K562 (cell line): ENCODE measurements around the gene CAPS. TPM values are rescaled to one million over a fixed set of nuclear protein-coding genes. Genes with fewer than 3 reads are reported as not detected.

ENCODE experiments used
- ATAC-seq: fragments of 200-7000 bp; cut with Tn5 transposase; 3 replicates; pipeline ENCODE4 v1.9.1; 2020; ENCODE audit warnings: moderate library complexity
- BruUV-seq: library from RNA; stranded (reverse); fragments of 400-500 nt; replicated peaks from 2 replicates; lab custom pipeline; 2021; lab: Mats Ljungman, UMichigan
- CTCF ChIA-PET: fragments of 300-600 bp; formaldehyde crosslinking; extraction: SDS; loops from one replicate; lab custom pipeline; 2021; ENCODE audit warnings: low intra/inter-chr PET ratio; lab: Yijun Ruan, JAX
- POLR2A ChIA-PET: fragments of 300-600, 350-650 bp; sonication (Branson Sonifier 250); formaldehyde crosslinking; extraction: SDS; loops from one replicate; lab custom pipeline; 2021; ENCODE audit warnings: antibody characterized with exemption, inconsistent platforms; lab: Yijun Ruan, JAX
- DNase-seq, 4 experiments: peaks; one replicate each; pipeline versions ENCODE4 v3.0.0 to v3.0.0-alpha.2; 2011 to 2018; ENCODE audit warnings: low spot score in 3 of 4, mixed read lengths in 3 of 4; ENCODE audit errors: extremely low read depth in 1 of 4
- FAIRE-seq: peaks from 2 replicates; lab custom pipeline; 2011; peaks lifted over from hg19 to GRCh38; lab: Jason Lieb, UNC
- H2AFZ ChIP-seq: 2 replicates; pipeline ENCODE4 v1.6.0; 2011; ENCODE audit warnings: low read depth, low read length, control low read depth, inconsistent platforms
- H3K27ac ChIP-seq: fragments of 200-600 bp; 3 replicates; pipeline ENCODE4 v1.8.0; 2011; ENCODE audit warnings: low read depth, mild to moderate bottlenecking, control low read depth, inconsistent platforms, low read length, moderate library complexity, mixed read lengths; ENCODE audit errors: extremely low read depth
- H3K27me3 ChIP-seq, 2 experiments: fragments of 300-600 bp in 1 of 2; 2 replicates in 1 of 2; 3 replicates in 1 of 2; pipeline versions ENCODE4 v1.6.0 to v1.8.0; 2011; ENCODE audit warnings: inconsistent platforms in 2 of 2, low read length in 2 of 2, mild to moderate bottlenecking in 1 of 2, mixed read lengths in 1 of 2, moderate library complexity in 1 of 2; ENCODE audit not compliant: control insufficient read depth in 2 of 2, insufficient read depth in 2 of 2
- H3K36me3 ChIP-seq: fragments of 300-600 bp; 3 replicates; pipeline ENCODE4 v1.8.0; 2011; ENCODE audit warnings: mild to moderate bottlenecking, low read length, inconsistent platforms; ENCODE audit not compliant: control insufficient read depth, insufficient read depth
- H3K4me1 ChIP-seq, 2 experiments: fragments of 200-600 bp in 1 of 2; replicated peaks in 1 of 2; 2 replicates in 1 of 2; 3 replicates in 1 of 2; pipeline versions ENCODE4 v1.5.1 to v1.8.0; 2011; ENCODE audit warnings: inconsistent platforms in 2 of 2, low read length in 2 of 2, mild to moderate bottlenecking in 1 of 2, mixed read lengths in 1 of 2, moderate library complexity in 1 of 2; ENCODE audit not compliant: control insufficient read depth in 2 of 2, insufficient read depth in 2 of 2
- H3K4me2 ChIP-seq: 2 replicates; pipeline ENCODE4 v1.6.1; 2011; ENCODE audit warnings: low read length, control low read depth, inconsistent platforms, mixed read lengths; ENCODE audit not compliant: insufficient read depth
- H3K4me3 ChIP-seq: fragments of 200-600 bp; sonication (generic), shearing (Covaris generic); 2 replicates; pipeline ENCODE4 v1.5.1; 2016; ENCODE audit warnings: control low read depth, inconsistent platforms
- H3K79me2 ChIP-seq: fragments of 200-600 bp; 3 replicates; pipeline ENCODE4 v1.8.0; 2011; ENCODE audit warnings: low read length, inconsistent platforms; ENCODE audit not compliant: control insufficient read depth, insufficient read depth
- H3K9ac ChIP-seq, 2 experiments: 2 replicates each; pipeline versions ENCODE4 v1.6.0 to v1.6.1; 2011; ENCODE audit warnings: low read depth in 2 of 2, low read length in 2 of 2, control low read depth in 1 of 2, inconsistent platforms in 1 of 2, mild to moderate bottlenecking in 1 of 2, mixed read lengths in 1 of 2; ENCODE audit not compliant: insufficient read depth in 1 of 2
- H3K9me1 ChIP-seq: one replicate; pipeline ENCODE4 v1.6.0; 2011; ENCODE audit warnings: inconsistent platforms, mild to moderate bottlenecking, low read length, moderate library complexity; ENCODE audit not compliant: control insufficient read depth, insufficient read depth
- H3K9me3 ChIP-seq: replicated peaks from 2 replicates; pipeline ENCODE4 v1.5.1; 2011; ENCODE audit warnings: low read depth, low read length, inconsistent platforms; ENCODE audit not compliant: control insufficient read depth, insufficient read depth
- H4K20me1 ChIP-seq: replicated peaks from 2 replicates; pipeline ENCODE4 v1.6.1; 2011; ENCODE audit warnings: low read length, inconsistent platforms, mixed read lengths; ENCODE audit not compliant: control insufficient read depth, insufficient read depth
- CBX5 ChIP-seq: IDR thresholded peaks from 2 replicates; pipeline ENCODE4 v1.6.1; 2014; ENCODE audit warnings: low read depth, borderline replicate concordance
- CUX1 ChIP-seq: fragments of 200-800 bp; sonication (Bioruptor generic); IDR thresholded peaks from 2 replicates; pipeline ENCODE4 v1.6.1; 2016; ENCODE audit warnings: missing genetic modification characterization, missing compliant biosample characterization
- KLF1 ChIP-seq: fragments of 450-650 bp; IDR thresholded peaks from 2 replicates; pipeline ENCODE4 v1.6.1; 2016; ENCODE audit warnings: missing genetic modification characterization, missing compliant biosample characterization
- NBN ChIP-seq: fragments of 450-650 bp; IDR thresholded peaks from 2 replicates; pipeline ENCODE4 v1.6.1; 2016; ENCODE audit warnings: low read depth, mild to moderate bottlenecking
- NR0B1 ChIP-seq: fragments of 450-650 bp; IDR thresholded peaks from one replicate; pipeline ENCODE4 v1.6.1; 2018; ENCODE audit warnings: mild to moderate bottlenecking, moderate library complexity; ENCODE audit not compliant: partially characterized antibody
- POLR2G ChIP-seq: fragments of 200-400 bp; formaldehyde crosslinking; IDR thresholded peaks from 2 replicates; pipeline ENCODE4 v1.6.1; 2017; ENCODE audit warnings: low read depth, mild to moderate bottlenecking, antibody characterized with exemption, low read length, moderate library complexity
- POU5F1 ChIP-seq: fragments of 150-350 bp; IDR thresholded peaks from 2 replicates; pipeline ENCODE4 v1.6.1; 2014; ENCODE audit warnings: borderline replicate concordance, low read length, low read depth, mild to moderate bottlenecking; ENCODE audit not compliant: partially characterized antibody
- XRCC5 ChIP-seq: fragments of 200-400 bp; formaldehyde crosslinking; IDR thresholded peaks from 2 replicates; pipeline ENCODE4 v1.6.1; 2017; ENCODE audit warnings: low read depth, mild to moderate bottlenecking, low read length
- WGBS: fragments of 100-300 bp; shearing (Covaris generic); methylation state at CpG from one replicate; pipeline ENCODE4 v1.1.6; 2016; ENCODE audit warnings: low coverage, mixed read lengths; ENCODE audit not compliant: insufficient coverage; ENCODE audit errors: missing lambda C conversion rate; 5-methylcytosine and 5-hydroxymethylcytosine counted together
- in situ Hi-C: fragments of 300-500 bp; cut with MboI; formaldehyde crosslinking; loops from 4 replicates; pipeline ENCODE4 v1.15.0; 2018; ENCODE audit warnings: inconsistent platforms, mixed read lengths
- intact Hi-C: fragments of 100-400 bp; cut with micrococcal nuclease; formaldehyde crosslinking; loops from 2 replicates; pipeline ENCODE4 v1.14.2; 2022
- polyA plus RNA-seq, 8 experiments: library from polyadenylated mRNA; depleted of rRNA in 4 of 8; stranded (reverse) in 5 of 8; unstranded in 3 of 8; fragments of >200 nt; fragmentation: Nextera tagmentation in 2 of 8; fragmentation: Illumina TruSeq in 1 of 8; extraction: Ambion mirVana in 2 of 8; extraction: Trizol in 1 of 8; gene quantifications; 2 replicates each; pipeline versions ENCODE4 v1.2.1 to v1.2.3, GENCODE V29; 2011 to 2014; ENCODE audit warnings: inconsistent platforms in 1 of 8, missing spikeins in 1 of 8
- total RNA-seq, 7 experiments: library from RNA; depleted of rRNA in 6 of 7; stranded (reverse); fragments of >200 nt in 6 of 7; fragmentation: Illumina TruSeq in 2 of 7; extraction: Trizol in 2 of 7; gene quantifications; 2 replicates each; pipeline versions ENCODE4 v1.2.1 to v1.2.3, GENCODE V29; 2011 to 2021; ENCODE audit warnings: low replicate concordance in 1 of 7

Gene CAPS
- total and polyA plus RNA-seq, 9 of the 15 experiments (the other 6 are each of a cell fraction or from before 2014, with no cell fraction given) = 0.15 to 4.0 (median 0.91) TPM

DNA sequence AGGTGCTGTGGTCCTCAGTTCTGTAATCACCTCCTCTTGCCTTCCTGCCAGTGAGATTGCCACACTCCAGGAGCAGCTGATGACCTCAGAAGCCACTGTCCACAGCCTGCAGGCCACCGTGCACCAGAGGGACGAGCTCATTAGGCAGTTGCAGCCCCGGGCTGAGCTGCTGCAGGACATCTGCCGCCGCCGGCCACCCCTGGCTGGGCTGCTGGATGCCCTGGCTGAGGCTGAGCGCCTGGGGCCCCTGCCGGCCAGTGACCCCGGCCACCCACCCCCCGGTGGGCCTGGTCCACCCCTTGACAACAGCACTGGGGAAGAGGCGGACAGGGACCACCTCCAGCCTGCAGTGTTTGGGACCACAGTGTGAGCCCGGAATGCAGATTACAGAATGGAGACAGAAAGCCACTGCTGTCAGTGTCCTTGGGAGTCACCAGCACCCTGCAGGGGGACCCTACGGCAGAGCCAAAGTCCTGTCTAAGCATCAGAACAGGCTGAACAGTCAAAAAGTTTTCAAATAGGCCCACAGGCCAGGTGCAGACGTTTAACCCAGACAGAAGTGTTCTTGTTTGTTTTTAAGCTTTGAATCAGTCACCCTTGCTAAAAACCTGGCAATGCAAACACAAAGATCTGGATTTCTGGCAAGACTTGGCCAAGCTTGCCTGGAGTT lies 5.1 kb upstream of the CAPS start:
- no peak overlapping the region for H2AFZ ChIP-seq
- in situ Hi-C loops (no loop called here), intact Hi-C loops (no loop called here)
- H3K79me2 ChIP-seq = no peaks in the 10 kb centered on the region
- BruUV-seq = no TSS peak
- H3K4me3 ChIP-seq = no peak overlapping the region
- ATAC-seq (no peak), FAIRE-seq (no peak), DNase-seq (no peak)
- no peaks in the 10 kb centered on the region for H3K27me3 ChIP-seq
- peaks cover 0 to 17% of the 10 kb centered on the region in 2 experiments; a peak in 2 of 5 replicates for H3K4me1 ChIP-seq
- ChIA-PET POLR2A (interaction anchor here (0.5 to 1.1 kb wide), 2 partner anchors 23 to 1047 kb away, joined by 3 read pairs; no protein-coding TSS in a partner anchor), CTCF (no interaction called here)
- TF ChIP-seq POU5F1 (no peak), CUX1 (CRISPR knock-in tag) (no peak), NBN (no peak), KLF1 (tag) (no peak), POLR2G (0 out of 2 replicates have a peak, but pooled peaks have one; percentile 20), XRCC5 (no peak), NR0B1 (no peak), CBX5 (no peak)
- no peaks in the 10 kb centered on the region for H3K9me3 ChIP-seq
- no peak overlapping the region for H3K4me2 ChIP-seq
- H3K27ac ChIP-seq = no peak overlapping the region
- 69% methylated on average over 12 of the region's 14 CpGs for WGBS
- no peaks in the 10 kb centered on the region for H3K9me1 ChIP-seq
- peaks cover 11% of the 10 kb centered on the region; the same call in 1 of the 3 replicates for H3K36me3 ChIP-seq
- H3K9ac ChIP-seq = peak overlapping the region in 1 of 2 experiments; percentile 61; a peak in 2 of 4 replicates
- no peaks in the 10 kb centered on the region for H4K20me1 ChIP-seq
